HEK293 (cell line): ENCODE data around the gene ZFP36L1.

Source experiments
- INSM2 ChIP-seq: fragments of 450-650 bp; formaldehyde crosslinking; IDR thresholded peaks from 2 replicates; pipeline ENCODE4 v1.5.1; 2016; ENCODE audit warnings: missing biosample characterization, missing genetic modification characterization
- KLF17 ChIP-seq: fragments of 450-650 bp; formaldehyde crosslinking; IDR thresholded peaks from 2 replicates; pipeline ENCODE4 v1.5.1; 2016; ENCODE audit warnings: missing biosample characterization, missing genetic modification characterization
- MZF1 ChIP-seq: fragments of 450-650 bp; formaldehyde crosslinking; IDR thresholded peaks from 2 replicates; pipeline ENCODE4 v1.5.1; 2017; ENCODE audit warnings: missing biosample characterization, missing genetic modification characterization, borderline replicate concordance
- ZBTB11 ChIP-seq: fragments of 450-650 bp; formaldehyde crosslinking; conservative IDR thresholded peaks from 2 replicates; pipeline ENCODE4 v1.5.1; 2016; ENCODE audit warnings: low read depth, missing biosample characterization, missing genetic modification characterization
- ZBTB17 ChIP-seq: fragments of 450-650 bp; formaldehyde crosslinking; IDR thresholded peaks from 2 replicates; pipeline ENCODE4 v1.5.1; 2016; ENCODE audit warnings: missing biosample characterization, missing genetic modification characterization
- ZBTB20 ChIP-seq: fragments of 450-650 bp; formaldehyde crosslinking; IDR thresholded peaks from 2 replicates; pipeline ENCODE4 v1.5.1; 2016; ENCODE audit warnings: missing biosample characterization, missing genetic modification characterization
- ZBTB26 ChIP-seq: fragments of 450-650 bp; formaldehyde crosslinking; optimal IDR thresholded peaks from 2 replicates; pipeline ENCODE3; 2016; ENCODE audit warnings: missing biosample characterization, mild to moderate bottlenecking, missing genetic modification characterization
- ZBTB48 ChIP-seq: fragments of 450-650 bp; formaldehyde crosslinking; IDR thresholded peaks from 2 replicates; pipeline ENCODE4 v1.5.1; 2016; ENCODE audit warnings: missing biosample characterization, missing genetic modification characterization
- ZBTB6 ChIP-seq: fragments of 450-650 bp; formaldehyde crosslinking; IDR thresholded peaks from 2 replicates; pipeline ENCODE4 v1.5.1; 2017; ENCODE audit warnings: missing biosample characterization, missing genetic modification characterization
- ZFHX2 ChIP-seq: fragments of 450-650 bp; formaldehyde crosslinking; conservative IDR thresholded peaks from 2 replicates; pipeline ENCODE4 v1.5.1; 2016; ENCODE audit warnings: missing biosample characterization, missing genetic modification characterization
- ZNF132 ChIP-seq: fragments of 450-650 bp; formaldehyde crosslinking; IDR thresholded peaks from 2 replicates; pipeline ENCODE4 v1.5.1; 2017; ENCODE audit warnings: missing biosample characterization, missing genetic modification characterization, borderline replicate concordance
- ZNF138 ChIP-seq: fragments of 450-650 bp; formaldehyde crosslinking; IDR thresholded peaks from 2 replicates; pipeline ENCODE4 v1.5.1; 2016; ENCODE audit warnings: missing biosample characterization, missing genetic modification characterization, borderline replicate concordance
- ZNF169 ChIP-seq: fragments of 450-650 bp; formaldehyde crosslinking; IDR thresholded peaks from 2 replicates; pipeline ENCODE4 v1.5.1; 2016; ENCODE audit warnings: missing biosample characterization, missing genetic modification characterization
- ZNF2 ChIP-seq: fragments of 450-650 bp; formaldehyde crosslinking; IDR thresholded peaks from 2 replicates; pipeline ENCODE4 v1.5.1; 2016; ENCODE audit warnings: missing biosample characterization, missing genetic modification characterization
- ZNF221 ChIP-seq: fragments of 450-650 bp; formaldehyde crosslinking; IDR thresholded peaks from 2 replicates; pipeline ENCODE4 v1.5.1; 2017; ENCODE audit warnings: missing biosample characterization, missing genetic modification characterization, borderline replicate concordance
- ZNF248 ChIP-seq: fragments of 450-650 bp; formaldehyde crosslinking; IDR thresholded peaks from 2 replicates; pipeline ENCODE4 v1.5.1; 2017; ENCODE audit warnings: missing biosample characterization, missing genetic modification characterization
- ZNF274 ChIP-seq, 2 experiments: fragments of 200-500 bp in 1 of 2; fragments of 450-650 bp in 1 of 2; sonication (Bioruptor generic) in 1 of 2; formaldehyde crosslinking in 1 of 2; IDR thresholded peaks; 2 replicates each; pipeline versions ENCODE4 v1.5.1 to v1.6.1; 2014 to 2016; ENCODE audit warnings: borderline replicate concordance in 1 of 2, inconsistent platforms in 1 of 2, low read length in 1 of 2, missing biosample characterization in 1 of 2, missing genetic modification characterization in 1 of 2
- ZNF302 ChIP-seq: fragments of 450-650 bp; formaldehyde crosslinking; IDR thresholded peaks from 2 replicates; pipeline ENCODE4 v1.5.1; 2016; ENCODE audit warnings: missing biosample characterization, missing genetic modification characterization, low read depth
- ZNF449 ChIP-seq: fragments of 450-650 bp; formaldehyde crosslinking; IDR thresholded peaks from 2 replicates; pipeline ENCODE4 v1.5.1; 2017; ENCODE audit warnings: missing biosample characterization, mild to moderate bottlenecking, missing genetic modification characterization, moderate library complexity
- ZNF473 ChIP-seq: fragments of 450-650 bp; formaldehyde crosslinking; IDR thresholded peaks from 2 replicates; pipeline ENCODE4 v1.5.1; 2017; ENCODE audit warnings: missing biosample characterization, missing genetic modification characterization
- ZNF530 ChIP-seq: fragments of 450-650 bp; formaldehyde crosslinking; IDR thresholded peaks from 2 replicates; pipeline ENCODE4 v1.5.1; 2016; ENCODE audit warnings: low read depth, missing biosample characterization, missing genetic modification characterization
- ZNF585B ChIP-seq: fragments of 450-650 bp; formaldehyde crosslinking; IDR thresholded peaks from 2 replicates; pipeline ENCODE4 v1.5.1; 2016; ENCODE audit warnings: missing biosample characterization, missing genetic modification characterization
- ZNF645 ChIP-seq: fragments of 450-650 bp; formaldehyde crosslinking; IDR thresholded peaks from 2 replicates; pipeline ENCODE4; 2016; ENCODE audit warnings: missing biosample characterization, missing genetic modification characterization
- ZNF701 ChIP-seq: fragments of 450-650 bp; formaldehyde crosslinking; IDR thresholded peaks from 2 replicates; pipeline ENCODE4 v1.5.1; 2016; ENCODE audit warnings: missing biosample characterization, missing genetic modification characterization
- ZNF76 ChIP-seq: fragments of 450-650 bp; formaldehyde crosslinking; IDR thresholded peaks from 2 replicates; pipeline ENCODE4; 2016; ENCODE audit warnings: low read depth, missing biosample characterization, missing genetic modification characterization, borderline replicate concordance
- ZNF776 ChIP-seq: fragments of 450-650 bp; formaldehyde crosslinking; IDR thresholded peaks from 2 replicates; pipeline ENCODE4 v1.5.0; 2017; ENCODE audit warnings: missing biosample characterization, missing genetic modification characterization, borderline replicate concordance
- ZXDB ChIP-seq: fragments of 450-650 bp; formaldehyde crosslinking; IDR thresholded peaks from 2 replicates; pipeline ENCODE4 v1.5.1; 2016; ENCODE audit warnings: missing biosample characterization, missing genetic modification characterization

The ZFP36L1 gene

GRCh38 chr14:68795597-68796417 lies 2.9 kb upstream of the ZFP36L1 start (continued):
- TF ChIP-seq ZNF169 (no peak), ZNF76 (tag by site-specific recombination) (peak; percentile 41; the same call in 1 of the 2 replicates), ZNF701 (tag by site-specific recombination) (no peak), ZBTB20 (tag by site-specific recombination) (no peak), ZNF132 (tag by site-specific recombination) (no peak), ZBTB48 (tag by site-specific recombination) (peak; percentile 69), ZFHX2 (tag by site-specific recombination) (peak; percentile 84), ZNF302 (tag by site-specific recombination) (no peak), INSM2 (no peak), ZNF585B (tag by site-specific recombination) (no peak), ZNF473 (tag by site-specific recombination) (no peak), ZBTB11 (tag by site-specific recombination) (peak; percentile 70; the same call in 1 of the 2 replicates), ZNF274 (IDR thresholded peaks at IDR 0.05; ENCODE audit: low read length) (no peak), ZNF274 (tag by site-specific recombination; IDR thresholded peaks at IDR 0.05; ENCODE audit: borderline replicate concordance) (no peak), ZNF776 (tag by site-specific recombination) (no peak), ZXDB (peak; percentile 49; the same call in 1 of the 2 replicates), ZNF138 (tag by site-specific recombination) (no peak), KLF17 (tag by site-specific recombination) (no peak), ZNF221 (tag by site-specific recombination) (no peak), ZNF645 (tag by site-specific recombination) (no peak), ZBTB17 (tag by site-specific recombination) (peak; percentile 39), ZNF449 (tag by site-specific recombination) (peak; percentile 39; the same call in 1 of the 2 replicates), ZBTB26 (tag by site-specific recombination) (peak; percentile 83), ZNF2 (tag by site-specific recombination) (0 out of 2 replicates have a peak, but pooled peaks have one; percentile 29), MZF1 (tag by site-specific recombination) (no peak), ZBTB6 (tag by site-specific recombination) (peak; percentile 69), ZNF248 (tag by site-specific recombination) (no peak), ZNF530 (tag by site-specific recombination) (no peak)
